Measurements from ENCODE around the gene CDH18.

CDH18 gene

DNA sequence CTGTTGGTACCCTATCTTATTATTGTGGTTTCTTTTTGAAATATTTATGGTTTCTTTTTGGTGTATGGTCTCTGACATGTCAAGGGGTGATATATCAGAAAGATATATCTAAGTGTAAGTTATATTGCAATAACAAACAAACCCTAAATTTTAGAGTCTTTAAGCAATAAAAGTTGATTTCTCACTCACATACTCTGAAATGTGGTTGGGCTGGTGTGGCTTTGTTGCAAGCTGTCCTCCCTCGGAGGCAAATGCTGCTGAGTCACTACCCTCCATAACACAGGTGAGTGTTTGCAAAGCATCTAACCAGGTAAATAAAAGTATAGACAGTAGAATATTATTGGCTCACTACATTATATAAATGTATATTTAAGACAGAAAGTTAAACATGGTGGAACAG, 253.2 kb downstream of the CDH18 start:
- DNase-seq (ENCODE audit: low read depth in 2 of 2), result no peak

DNA sequence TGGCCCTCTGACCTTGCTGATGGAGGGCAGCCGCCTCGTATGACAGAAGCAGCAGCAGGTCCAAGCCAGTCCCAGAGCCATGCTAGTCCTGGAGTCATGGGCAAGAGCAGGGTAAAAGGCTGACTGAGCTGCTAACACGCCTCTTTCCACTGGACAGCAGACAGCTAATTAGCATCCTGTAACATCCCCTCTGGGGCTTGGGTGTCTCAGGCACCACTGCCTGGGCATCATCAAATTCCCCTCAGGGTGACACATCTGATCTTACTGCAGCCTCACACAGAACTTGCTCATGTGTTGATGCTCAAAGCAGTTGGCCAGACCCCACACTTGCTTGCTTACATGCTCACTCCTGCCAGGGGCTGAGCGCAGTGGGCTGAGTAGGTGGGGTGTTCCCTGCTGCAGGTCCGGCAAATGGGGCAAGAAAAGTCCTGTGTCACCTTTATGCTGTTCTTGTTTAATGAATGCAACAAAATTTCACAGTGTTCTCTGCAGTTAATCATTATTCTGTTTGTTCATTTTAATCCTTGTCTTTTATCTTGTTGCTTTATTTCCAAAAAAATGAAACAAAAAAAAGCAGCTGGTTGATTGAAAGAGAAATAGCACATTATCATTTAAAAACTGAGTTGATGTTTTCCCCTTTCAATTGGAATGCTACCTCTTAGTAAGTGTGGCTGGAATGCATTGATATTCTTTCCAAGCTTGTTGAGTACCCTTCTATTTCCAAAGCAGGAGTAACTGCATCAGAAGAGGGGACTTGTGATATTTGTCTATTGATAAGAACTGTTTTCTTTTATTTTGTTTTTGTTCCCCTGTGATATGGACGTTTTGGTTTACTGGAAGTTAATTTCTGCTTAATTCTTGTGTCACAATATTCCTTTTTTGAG, 254.1 kb downstream of the CDH18 start:
- DNase-seq (ENCODE audit: low read depth in 2 of 2), result no peak

DNA sequence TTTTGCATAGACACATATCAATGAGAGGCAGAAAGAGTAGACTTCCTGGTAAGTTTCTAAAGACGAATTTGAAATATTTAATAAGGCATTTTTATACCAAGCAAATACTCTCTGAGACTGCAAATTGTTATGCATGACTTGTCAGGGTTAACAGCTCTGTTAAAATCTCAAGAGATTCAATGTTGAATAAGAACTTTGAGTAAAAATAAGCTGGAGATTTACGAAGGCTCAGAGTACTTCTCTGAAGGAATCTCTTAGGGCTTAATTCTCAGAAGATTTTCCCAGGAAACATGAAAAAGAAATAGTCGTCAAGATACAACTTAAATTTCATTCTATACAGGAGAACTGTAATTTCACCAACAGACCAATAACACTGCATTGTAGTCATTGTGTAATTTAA, 259.4 kb downstream of the CDH18 start:
- DNase-seq (ENCODE audit: low read depth in 2 of 2), result no peak

DNA sequence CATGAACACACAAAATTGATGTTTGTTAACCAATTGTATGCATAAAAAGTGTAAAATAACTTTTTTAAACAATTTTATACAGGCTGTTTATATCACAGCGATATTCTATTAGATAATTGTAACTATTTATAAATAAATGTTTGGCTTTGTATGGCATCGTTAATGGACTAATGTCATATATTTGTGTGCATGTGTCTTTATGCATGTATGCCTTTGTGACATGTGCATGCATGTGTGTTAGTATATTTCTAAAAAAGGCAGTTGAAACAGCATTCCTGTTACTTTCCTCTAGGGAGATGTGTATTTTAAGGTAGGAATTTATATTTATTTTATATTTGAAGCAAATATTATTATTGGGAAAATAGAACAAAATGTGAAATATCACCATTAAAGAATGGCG, 268.9 kb downstream of the CDH18 start:
- no peak for DNase-seq (ENCODE audit: low read depth in 2 of 2)

DNA sequence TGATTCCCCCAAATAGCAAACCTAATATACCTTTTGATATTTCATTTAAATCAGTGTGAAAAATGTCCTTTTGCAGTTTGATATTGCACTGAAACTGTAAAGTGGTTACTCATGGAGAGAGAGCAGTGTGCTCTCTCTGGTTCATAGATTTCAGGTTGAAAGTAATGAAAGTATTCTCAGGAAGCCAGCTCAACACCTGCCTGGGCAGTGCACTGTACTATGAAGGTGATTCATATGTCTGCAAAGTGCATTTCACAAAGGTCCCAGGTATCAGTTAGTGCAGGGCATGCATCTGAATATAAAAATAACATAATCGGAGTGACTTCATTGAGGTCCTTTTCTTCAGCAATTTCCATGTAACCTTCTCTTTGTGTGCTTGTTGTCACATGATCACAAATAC, 274.3 kb downstream of the CDH18 start:
- no peak for DNase-seq (ENCODE audit: low read depth in 2 of 2)

DNA sequence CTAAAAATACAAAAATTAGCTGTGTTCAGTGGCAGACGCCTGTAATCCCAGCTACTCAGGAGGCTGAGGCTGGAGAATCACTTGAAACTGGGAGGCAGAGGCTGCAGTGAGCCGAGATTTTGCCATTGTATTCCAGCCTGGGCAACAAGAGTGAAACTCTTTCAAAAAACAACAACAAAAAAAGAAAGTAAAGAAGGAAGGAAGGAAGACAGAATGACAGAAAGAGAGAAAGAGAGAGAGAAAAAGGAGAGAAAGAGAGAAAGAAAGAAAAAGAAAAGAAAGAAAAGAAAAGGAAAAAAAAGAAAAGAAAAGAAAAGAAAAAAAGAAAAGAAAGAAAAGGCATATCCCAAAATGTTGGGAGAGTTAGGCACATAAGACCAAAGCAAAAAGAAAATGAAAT, 278.6 kb downstream of the CDH18 start:
- DNase-seq (ENCODE audit: low read depth in 2 of 2), result no peak

DNA sequence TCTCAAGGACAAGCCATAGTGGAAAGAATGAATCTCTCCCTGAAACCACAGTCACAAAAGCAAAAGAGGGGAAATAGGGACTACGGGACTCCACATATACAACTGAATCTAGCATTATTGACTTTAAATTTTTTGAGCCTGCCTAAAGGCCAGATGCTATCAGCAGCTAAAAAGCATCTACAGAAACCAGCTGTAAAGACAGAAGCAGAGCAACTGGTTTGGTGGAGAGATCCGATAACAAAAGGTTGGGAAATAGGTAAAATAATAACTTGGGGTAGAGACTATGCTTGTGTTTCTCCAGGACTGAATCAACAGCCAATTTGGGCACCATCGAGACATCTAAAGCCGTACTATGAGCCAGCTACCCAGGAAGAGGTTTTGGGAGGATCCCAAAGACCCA, 281.2 kb downstream of the CDH18 start:
- DNase-seq (ENCODE audit: low read depth in 2 of 2), result no peak

DNA sequence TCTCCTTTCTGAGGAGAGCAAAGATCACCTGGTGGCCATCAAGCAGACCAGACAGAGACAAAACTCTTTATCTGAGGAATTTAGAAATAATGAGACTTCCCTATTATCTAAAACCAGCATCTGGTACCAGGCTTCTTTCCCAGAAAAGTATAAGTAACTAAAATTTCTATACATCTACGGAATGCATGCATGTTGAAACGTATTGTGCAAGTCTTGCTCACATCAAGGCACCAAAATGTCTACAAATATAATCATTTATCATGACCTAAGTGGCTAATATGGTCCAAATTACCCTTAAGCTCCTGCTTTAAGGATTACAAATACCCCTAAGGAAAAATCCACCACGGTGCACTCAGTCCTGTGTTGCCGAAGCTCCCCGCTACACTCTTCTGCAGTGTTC, 286.3 kb downstream of the CDH18 start:
- no peak for DNase-seq (ENCODE audit: low read depth in 2 of 2)

DNA sequence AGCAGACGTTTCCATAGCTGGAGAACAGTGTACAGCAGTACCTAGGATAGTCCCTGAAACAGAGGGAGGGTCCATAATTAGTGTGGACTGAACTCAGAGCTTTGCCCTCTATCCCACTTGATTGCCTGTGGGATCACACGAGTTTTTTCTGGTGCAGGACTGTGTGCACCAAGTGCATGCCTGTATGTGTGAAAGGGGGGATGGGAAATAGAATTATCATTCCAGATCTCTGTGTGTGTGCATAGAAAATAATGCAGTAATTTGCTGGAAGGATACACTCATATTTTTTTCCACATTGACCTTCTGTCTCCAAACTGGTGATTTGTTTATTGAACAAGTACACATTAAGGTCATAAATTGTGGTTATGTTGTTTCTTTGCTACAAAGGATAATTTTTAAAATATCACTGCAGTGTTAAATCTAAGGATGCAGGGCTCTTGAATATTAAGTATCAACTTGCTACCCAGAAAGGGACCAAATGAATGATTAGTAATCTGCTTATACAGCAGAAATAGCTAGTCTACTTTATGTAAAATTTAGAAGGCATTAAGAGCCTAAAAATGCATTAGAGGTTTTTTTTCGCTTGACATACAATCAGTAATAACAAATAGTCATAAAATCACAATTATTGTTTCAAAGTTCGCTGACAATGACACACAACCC, 292.9 kb downstream of the CDH18 start:
- DNase-seq (ENCODE audit: low read depth in 2 of 2), result no peak

DNA sequence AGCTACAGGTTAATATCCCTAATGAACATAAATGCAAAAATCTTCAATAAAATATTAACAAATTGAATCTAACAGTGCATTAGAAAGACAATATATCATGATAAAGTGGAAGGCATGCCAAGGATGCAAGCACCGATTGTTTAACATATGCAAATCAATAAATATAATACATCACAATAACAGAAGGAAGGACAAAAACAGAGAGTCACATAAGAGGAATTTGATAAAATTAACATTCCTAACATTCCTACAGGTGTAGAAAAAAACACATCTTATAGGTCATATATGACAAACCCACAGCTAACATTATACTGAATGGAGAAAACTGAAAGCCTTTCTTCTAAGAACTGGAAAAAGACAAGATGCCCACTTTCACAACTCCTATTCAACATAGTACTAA, 297.0 kb downstream of the CDH18 start:
- DNase-seq (ENCODE audit: low read depth in 2 of 2), result no peak

DNA sequence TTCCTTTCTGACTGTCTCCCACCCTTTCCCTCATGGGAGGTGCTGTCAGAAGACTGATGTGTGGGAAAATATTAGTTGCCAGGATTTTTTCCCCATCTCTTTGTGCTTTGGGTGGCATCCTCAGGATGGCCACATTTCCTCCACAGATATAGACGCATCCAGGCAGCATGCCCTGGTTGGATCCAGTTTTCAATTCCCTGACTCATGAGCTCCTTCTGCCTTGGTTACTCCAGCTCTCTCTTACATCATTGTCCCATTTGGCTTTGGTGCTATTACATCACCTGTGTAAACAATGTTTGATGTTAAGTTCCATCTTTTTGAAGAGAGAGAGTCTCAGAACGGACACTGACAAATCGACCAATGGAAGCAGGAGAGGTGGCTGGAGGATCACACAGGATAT, 302.5 kb downstream of the CDH18 start:
- DNase-seq (ENCODE audit: low read depth in 2 of 2), result no peak

DNA sequence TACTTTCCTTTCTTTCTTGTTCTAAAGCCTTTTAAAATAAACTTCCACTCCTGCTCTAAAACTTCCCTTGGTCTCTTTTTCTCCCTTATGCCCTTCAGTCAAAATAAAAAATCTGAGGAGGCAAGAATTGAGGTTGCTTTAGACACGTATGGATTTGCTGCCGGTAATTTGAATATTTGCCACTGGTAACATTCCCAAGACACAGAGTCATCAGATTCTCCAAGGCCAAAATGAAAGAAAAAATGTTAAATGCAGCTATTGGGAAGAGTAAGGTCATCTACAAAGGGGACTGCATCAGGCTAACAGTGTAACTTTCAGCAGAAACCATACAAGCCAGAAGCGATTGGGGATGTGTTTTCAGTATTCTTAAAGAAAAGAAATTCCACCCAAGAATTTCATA, 311.1 kb downstream of the CDH18 start:
- DNase-seq (ENCODE audit: low read depth in 2 of 2), result no peak

DNA sequence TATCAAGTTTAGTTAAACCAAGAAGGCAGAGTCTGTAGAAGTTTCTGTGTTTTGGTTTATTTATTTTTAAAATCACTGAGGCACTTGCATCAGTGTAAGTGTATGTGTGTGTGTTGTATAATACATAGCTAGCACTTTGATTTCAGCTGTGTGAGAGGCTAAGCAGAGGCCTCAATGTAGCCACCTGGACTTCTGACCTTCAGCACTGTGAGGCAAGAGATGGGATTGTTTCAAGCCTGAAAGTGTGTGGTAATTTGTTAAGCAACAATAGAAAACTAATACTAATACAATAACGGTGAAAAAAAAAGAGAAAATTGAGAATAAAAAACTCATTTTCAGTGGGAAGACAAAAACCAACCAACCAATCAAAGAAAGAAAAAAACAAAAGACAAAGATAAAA, 327.3 kb downstream of the CDH18 start:
- DNase-seq (ENCODE audit: low read depth in 2 of 2), result no peak

DNA sequence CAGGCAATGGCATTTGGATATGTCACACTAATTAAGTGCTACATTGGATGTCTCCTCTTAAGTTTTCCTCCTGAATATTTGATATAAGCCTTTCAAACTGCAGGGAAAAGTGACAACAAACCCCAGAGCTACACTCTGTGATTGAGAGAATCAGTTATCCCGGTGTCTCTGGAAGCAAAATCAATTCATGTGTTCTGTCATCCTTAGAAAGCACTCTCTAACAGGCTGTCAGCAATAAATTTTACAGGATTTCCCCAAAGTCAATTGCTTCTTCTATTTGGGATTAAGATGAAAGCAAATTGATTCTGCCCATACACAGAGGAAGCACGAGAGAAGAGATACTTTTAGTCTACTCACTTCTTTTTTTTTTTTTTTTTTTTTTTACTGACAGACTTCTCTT, 332.4 kb downstream of the CDH18 start:
- DNase-seq (ENCODE audit: low read depth in 2 of 2), result no peak

DNA sequence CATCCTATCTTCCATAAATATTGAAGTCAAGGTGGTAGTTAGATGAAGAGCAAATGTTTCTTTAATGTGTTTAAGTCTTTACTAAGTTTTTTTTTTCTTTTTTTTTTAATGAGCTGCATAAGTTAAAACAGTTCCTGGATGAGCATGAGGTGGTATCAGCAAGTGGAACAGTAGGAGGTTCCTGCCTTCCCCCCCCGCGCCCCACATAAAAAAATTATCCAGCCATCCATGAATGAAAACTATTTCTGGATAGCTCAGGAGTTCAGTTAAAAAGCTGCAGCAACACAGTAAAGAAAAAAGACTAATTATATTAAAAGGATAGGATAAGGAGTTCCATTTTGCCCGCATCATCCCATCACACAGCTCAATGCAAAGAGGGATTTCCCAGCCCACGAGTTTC, 349.5 kb downstream of the CDH18 start:
- DNase-seq (ENCODE audit: low read depth in 2 of 2), result no peak

DNA sequence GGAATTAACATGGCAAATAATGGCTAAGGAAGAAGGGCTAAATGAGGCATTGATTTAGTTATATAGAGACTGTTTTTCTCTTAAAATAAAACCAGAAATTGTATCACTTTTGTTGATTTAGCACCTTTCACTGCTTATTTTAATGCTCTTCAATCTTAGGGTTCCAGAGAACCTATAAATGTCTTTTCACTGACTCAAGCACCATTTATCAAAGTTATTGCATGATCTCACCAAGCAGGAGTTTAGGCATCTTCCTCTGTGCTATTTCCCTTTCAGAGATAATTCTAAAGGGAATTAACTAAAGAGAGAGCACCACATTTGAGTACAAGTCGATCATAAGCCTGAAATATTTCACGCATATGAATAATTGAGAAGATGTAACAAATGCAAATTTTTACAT, 357.1 kb downstream of the CDH18 start:
- DNase-seq (ENCODE audit: low read depth in 2 of 2), result no peak

DNA sequence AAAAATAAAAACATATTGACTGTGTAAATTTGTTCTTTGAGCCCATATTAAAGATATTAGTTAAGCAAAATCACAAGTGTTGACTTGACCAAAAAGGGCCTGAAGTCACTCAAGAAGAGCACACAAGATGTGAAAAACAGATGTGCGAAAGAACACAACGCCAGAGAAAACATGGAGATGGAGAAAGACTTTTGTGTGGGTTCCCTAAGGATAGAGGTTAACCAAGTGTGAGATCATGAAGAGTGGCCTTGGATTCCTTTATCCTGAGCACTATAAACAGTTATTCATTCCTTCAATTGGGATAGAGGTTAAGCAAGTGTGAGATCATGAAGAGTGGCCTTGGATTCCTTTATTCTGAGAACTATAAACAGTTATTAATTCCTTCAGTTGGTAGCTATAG, 361.8 kb downstream of the CDH18 start:
- DNase-seq (ENCODE audit: low read depth in 2 of 2), result no peak

DNA sequence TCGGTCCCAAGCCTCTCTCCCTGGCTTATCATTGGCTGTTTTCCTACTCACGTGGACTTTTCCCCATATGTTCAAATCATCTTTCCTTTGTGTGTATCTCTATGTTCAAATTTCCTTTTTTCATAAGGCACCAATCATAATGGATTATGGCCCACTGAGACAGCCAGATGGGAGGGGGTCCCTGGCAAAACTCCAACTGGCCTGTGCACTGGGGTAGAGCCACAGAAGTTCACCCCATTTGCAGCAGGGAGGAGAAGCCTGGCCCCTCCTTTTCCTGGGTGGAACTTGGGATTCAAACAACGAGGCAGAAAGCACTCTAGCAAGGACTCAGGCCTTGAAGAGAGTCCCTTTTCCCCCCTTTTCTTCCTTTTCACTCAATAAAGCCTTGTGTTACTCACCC, 362.4 kb downstream of the CDH18 start:
- no peak for DNase-seq (ENCODE audit: low read depth in 2 of 2)

DNA sequence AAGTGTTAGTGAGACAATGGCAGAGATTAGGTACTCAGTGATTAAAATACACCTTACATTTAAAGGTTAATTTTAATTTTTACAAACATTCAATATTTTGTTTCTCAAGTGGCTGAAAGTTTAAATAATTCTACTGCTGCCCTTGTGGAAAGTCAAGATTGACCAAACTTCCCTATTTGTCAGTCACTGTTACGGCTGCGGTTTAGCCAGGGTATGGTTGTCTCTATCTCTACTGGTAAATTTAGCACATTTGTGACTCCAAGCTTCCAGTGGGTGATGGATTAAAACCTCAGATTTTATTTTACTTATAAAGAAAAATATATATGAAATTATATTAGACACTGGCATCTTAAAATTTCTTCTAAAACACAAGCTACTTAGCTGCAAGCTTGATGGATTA, 368.4 kb downstream of the CDH18 start:
- no peak for DNase-seq (ENCODE audit: low read depth in 2 of 2)

DNA sequence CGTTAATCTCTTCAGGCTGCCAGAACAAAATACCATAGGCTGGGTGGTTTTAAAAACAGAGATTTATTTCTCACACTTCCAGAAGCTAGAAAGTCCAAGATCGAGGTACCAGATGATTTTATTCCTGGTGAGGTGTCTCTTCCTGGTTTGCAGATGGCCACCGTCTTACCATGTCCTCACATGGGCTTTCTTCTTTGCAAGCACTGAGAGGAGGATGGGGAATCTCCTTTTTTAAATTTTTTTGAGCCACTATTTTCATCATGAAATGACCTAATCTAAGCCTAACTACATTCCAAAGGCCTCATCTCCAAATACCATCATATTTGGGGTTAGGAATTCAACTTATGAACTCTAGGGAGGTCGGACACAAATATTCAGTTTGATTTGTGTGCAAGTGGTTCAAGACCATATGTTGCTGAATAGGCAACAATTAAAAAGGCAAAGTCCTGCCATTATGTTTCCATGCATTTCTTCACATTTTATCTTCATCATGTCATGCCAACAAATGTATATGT, 371.2 kb downstream of the CDH18 start:
- no peak for DNase-seq (ENCODE audit: low read depth in 2 of 2)

DNA sequence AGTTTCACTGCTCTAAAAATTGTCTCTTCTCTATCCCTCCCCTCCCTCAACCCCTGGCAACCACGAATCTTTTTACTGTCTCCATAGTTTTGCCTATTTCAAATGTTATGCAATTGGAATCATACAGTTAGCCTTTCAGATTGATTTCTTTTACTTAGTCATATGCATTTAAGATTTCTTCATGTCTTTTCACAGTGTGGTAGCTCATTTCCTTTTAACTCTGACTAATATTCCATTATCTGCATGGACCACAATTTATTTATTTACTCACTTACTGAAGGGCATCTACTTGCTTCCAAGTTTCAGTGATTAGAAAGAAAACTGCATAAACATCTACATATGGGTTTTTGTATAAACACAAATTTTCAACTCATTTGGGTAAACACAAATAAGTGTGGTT, 372.3 kb downstream of the CDH18 start:
- DNase-seq (ENCODE audit: low read depth in 2 of 2), result no peak

DNA sequence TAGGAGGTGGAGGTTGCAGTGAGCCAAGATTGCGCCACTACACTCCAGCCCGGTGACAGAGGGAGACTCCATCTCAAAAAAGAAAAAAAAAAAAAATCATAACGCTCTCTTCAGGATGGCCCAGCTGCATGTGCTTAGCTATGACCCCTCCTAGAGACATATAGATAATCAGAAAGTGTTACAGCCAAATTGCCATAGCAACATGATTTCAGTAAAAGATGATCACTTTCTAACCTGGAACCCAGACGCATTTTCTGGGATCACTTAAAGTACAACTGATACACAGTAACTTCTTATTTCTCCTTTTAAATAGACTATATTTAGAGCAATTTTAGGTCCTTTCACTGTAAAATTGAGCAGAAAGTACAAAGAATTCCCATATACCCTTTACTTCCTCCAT, 372.9 kb downstream of the CDH18 start:
- no peak for DNase-seq (ENCODE audit: low read depth in 2 of 2)

DNA sequence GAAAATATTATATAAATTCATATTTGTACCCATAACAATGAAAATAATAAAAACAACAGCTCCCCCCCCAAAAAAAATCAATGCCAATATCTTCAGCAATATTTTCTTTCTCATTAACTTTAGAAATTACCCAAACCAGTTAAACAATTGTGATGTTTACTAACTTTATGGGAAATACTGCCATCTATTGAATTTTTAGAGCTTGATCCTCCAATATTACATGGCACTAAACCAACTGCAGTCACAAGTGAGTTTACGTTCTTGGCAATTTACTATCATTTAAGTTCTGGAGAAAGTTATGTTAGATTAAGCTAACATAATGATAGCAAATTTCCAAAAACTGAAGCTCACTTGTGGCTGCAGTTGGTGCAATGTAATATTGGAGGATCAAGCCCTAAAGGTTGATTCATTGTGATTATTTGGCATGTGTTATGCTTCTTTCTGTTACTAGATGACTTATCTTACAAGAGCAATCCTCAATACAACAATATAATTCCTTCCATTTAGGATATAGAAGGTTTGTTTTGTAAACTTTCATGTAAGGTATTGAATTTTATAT, 379.5 kb downstream of the CDH18 start:
- no peak for DNase-seq (ENCODE audit: low read depth in 2 of 2)
